Endodermal cell (in vitro differentiated cells): ENCODE results near the gene COX14. TPM values are rescaled to one million over a fixed set of nuclear protein-coding genes. Genes with fewer than 3 reads are reported as not detected.
A peak's percentile ranks its signal among the peaks of the same experiment; 100 is the strongest.

Experiments
- DNase-seq: peaks from one replicate; pipeline ENCODE4 v3.0.0-alpha.2; 2017
- H3K27ac ChIP-seq: 2 replicates; pipeline ENCODE4 v1.5.1; 2013; ENCODE audit warnings: mild to moderate bottlenecking, low read depth, low read length, moderate library complexity
- H3K27me3 ChIP-seq: 2 replicates; pipeline ENCODE4 v1.6.1; 2013; ENCODE audit warnings: mild to moderate bottlenecking, low read length, moderate library complexity; ENCODE audit not compliant: insufficient read depth, control insufficient read depth, poor library complexity, severe bottlenecking
- H3K36me3 ChIP-seq: 2 replicates; pipeline ENCODE4 v1.7.0; 2013; ENCODE audit warnings: mild to moderate bottlenecking, low read length, moderate library complexity; ENCODE audit not compliant: control insufficient read depth, insufficient read depth
- H3K4me1 ChIP-seq: one replicate; pipeline ENCODE4 v1.7.0; 2013; ENCODE audit warnings: low read length; ENCODE audit not compliant: control insufficient read depth, insufficient read depth
- H3K4me3 ChIP-seq: 2 replicates; pipeline ENCODE4 v1.5.1; 2013; ENCODE audit warnings: mild to moderate bottlenecking, low read length, moderate library complexity
- H3K9ac ChIP-seq: 2 replicates; pipeline ENCODE4 v1.6.1; 2013; ENCODE audit warnings: mild to moderate bottlenecking, low read length, moderate library complexity; ENCODE audit not compliant: poor library complexity, severe bottlenecking; ENCODE audit errors: extremely low read depth
- H3K9me3 ChIP-seq: 2 replicates; pipeline ENCODE4 v1.6.1; 2013; ENCODE audit warnings: mild to moderate bottlenecking, low read length, moderate library complexity; ENCODE audit not compliant: control insufficient read depth
- H3K27ac Mint-ChIP-seq: 2 replicates; pipeline ENCODE4 v1.8.0; 2020; ENCODE audit warnings: mixed read lengths
- H3K27me3 Mint-ChIP-seq: 2 replicates; pipeline ENCODE4 v1.8.0; 2021; ENCODE audit warnings: mild to moderate bottlenecking, mixed read lengths; ENCODE audit not compliant: insufficient read depth
- H3K36me3 Mint-ChIP-seq: 2 replicates; pipeline ENCODE4 v1.8.0; 2020; ENCODE audit warnings: low read depth, mixed read lengths
- H3K4me1 Mint-ChIP-seq: 2 replicates; pipeline ENCODE4 v1.8.0; 2020; ENCODE audit warnings: mixed read lengths
- H3K4me3 Mint-ChIP-seq: 2 replicates; pipeline ENCODE4 v1.8.0; 2020; ENCODE audit warnings: mild to moderate bottlenecking, moderate library complexity, mixed read lengths
- H3K9me3 Mint-ChIP-seq: 2 replicates; pipeline ENCODE4 v1.8.0; 2020; ENCODE audit warnings: mild to moderate bottlenecking, mixed read lengths
- WGBS, 2 experiments: methylation state at CpG; one replicate each; pipeline versions ENCODE4 v1.1.5 to v1.1.7; 2013; ENCODE audit warnings: missing lambda C conversion rate in 2 of 2, mixed read lengths in 1 of 2; ENCODE audit not compliant: insufficient coverage in 1 of 2, insufficient read length in 1 of 2; 5-methylcytosine and 5-hydroxymethylcytosine counted together
- total RNA-seq, 2 donors: library from RNA; stranded (reverse); fragmentation: NEBNext Ultra II Directional in 1 of 2; extraction: Animal tissue kit (Norgen Biotek cat#: 25700) in 1 of 2; gene quantifications; 2 replicates in 1 of 2; 3 replicates in 1 of 2; pipeline ENCODE4 v1.2.1, GENCODE V29; 2021
- TF ChIP-seq, protein P1 (sequence below): fragments of 200-600 bp; sonication (generic); conservative IDR thresholded peaks from 2 replicates; pipeline ENCODE4 v1.5.0; 2021; ENCODE audit warnings: antibody characterized with exemption, mild to moderate bottlenecking

The COX14 gene
- total RNA-seq, 2 donors from 2014 or later, result 26.0 to 26.7 TPM

DNA sequence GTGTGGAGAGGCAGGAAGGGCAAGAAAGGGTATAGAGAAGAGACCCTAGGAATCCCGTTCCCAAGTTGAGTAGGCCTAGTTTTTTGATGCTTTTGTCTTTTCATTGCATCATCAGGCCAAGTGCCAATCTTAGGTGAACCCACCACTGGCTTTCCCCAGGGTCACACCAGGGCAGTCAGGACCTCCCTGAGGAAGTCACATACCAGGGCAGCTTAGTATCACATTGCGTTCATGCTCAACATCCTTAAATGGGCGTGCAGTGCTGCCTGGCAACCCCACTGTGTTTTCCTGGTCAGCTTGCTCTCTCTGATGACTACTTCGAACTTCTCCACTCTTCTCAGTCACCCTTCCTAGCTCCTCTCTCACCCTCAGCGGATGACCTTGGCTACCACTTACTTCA, 45.6 kb upstream of the COX14 start:
- no peaks in the 10 kb centered on the region for H3K36me3 Mint-ChIP-seq
- Histone ChIP-seq H3K4me1 (peaks cover 4% of the 10 kb centered on the region), H3K4me3 (no peak overlapping the region), H3K9me3 (no peaks in the 10 kb centered on the region), H3K27me3 (peaks cover 14% of the 10 kb centered on the region), H3K36me3 (no peaks in the 10 kb centered on the region), H3K27ac (no peak overlapping the region), H3K9ac (no peak overlapping the region)
- no peak overlapping the region for H3K27ac Mint-ChIP-seq
- H3K9me3 Mint-ChIP-seq, result no peaks in the 10 kb centered on the region
- peak; percentile 91 for DNase-seq
- H3K27me3 Mint-ChIP-seq, result peaks cover 37% of the 10 kb centered on the region
- WGBS, 2 experiments, result 54 to 67% methylated on average over 5 of the region's 5 CpGs
- H3K4me3 Mint-ChIP-seq, result no peak overlapping the region
- H3K4me1 Mint-ChIP-seq, result peaks cover 2% of the 10 kb centered on the region
- TF ChIP-seq, protein P1, sequence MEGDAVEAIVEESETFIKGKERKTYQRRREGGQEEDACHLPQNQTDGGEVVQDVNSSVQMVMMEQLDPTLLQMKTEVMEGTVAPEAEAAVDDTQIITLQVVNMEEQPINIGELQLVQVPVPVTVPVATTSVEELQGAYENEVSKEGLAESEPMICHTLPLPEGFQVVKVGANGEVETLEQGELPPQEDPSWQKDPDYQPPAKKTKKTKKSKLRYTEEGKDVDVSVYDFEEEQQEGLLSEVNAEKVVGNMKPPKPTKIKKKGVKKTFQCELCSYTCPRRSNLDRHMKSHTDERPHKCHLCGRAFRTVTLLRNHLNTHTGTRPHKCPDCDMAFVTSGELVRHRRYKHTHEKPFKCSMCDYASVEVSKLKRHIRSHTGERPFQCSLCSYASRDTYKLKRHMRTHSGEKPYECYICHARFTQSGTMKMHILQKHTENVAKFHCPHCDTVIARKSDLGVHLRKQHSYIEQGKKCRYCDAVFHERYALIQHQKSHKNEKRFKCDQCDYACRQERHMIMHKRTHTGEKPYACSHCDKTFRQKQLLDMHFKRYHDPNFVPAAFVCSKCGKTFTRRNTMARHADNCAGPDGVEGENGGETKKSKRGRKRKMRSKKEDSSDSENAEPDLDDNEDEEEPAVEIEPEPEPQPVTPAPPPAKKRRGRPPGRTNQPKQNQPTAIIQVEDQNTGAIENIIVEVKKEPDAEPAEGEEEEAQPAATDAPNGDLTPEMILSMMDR, result no peak

DNA sequence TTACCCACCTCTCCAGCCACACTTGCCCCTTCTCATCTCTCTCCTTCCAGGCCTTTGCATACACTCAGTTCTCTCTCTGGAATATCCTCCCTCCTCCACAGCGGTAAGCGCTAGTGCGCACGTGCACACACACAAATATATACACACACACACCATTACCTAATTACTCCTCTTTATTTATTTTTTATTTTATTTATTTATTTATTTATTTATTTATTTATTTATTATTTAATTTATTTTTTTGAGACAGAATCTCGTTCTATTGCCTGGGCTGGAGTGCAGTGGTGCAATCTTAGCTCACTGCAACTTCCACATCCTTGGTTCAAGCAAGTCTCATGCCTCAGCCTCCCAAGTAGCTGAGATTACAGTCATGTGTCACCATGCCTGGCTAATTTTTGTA, 43.0 kb upstream of the COX14 start:
- H3K27ac Mint-ChIP-seq, result no peak overlapping the region
- no peak overlapping the region for H3K4me3 Mint-ChIP-seq
- TF ChIP-seq, protein P1, result no peak
- H3K9me3 Mint-ChIP-seq, result no peaks in the 10 kb centered on the region
- Histone ChIP-seq H3K27ac (no peak overlapping the region), H3K27me3 (no peaks in the 10 kb centered on the region), H3K9ac (no peak overlapping the region), H3K4me3 (no peak overlapping the region), H3K4me1 (peaks cover 4% of the 10 kb centered on the region), H3K9me3 (no peaks in the 10 kb centered on the region), H3K36me3 (no peaks in the 10 kb centered on the region)
- H3K36me3 Mint-ChIP-seq, result no peaks in the 10 kb centered on the region
- H3K27me3 Mint-ChIP-seq, result peaks cover 13% of the 10 kb centered on the region
- 93 to 94% methylated on average over 3 to 5 of the region's 5 CpGs for WGBS, 2 experiments
- peaks cover 6% of the 10 kb centered on the region for H3K4me1 Mint-ChIP-seq
- no peak for DNase-seq

DNA sequence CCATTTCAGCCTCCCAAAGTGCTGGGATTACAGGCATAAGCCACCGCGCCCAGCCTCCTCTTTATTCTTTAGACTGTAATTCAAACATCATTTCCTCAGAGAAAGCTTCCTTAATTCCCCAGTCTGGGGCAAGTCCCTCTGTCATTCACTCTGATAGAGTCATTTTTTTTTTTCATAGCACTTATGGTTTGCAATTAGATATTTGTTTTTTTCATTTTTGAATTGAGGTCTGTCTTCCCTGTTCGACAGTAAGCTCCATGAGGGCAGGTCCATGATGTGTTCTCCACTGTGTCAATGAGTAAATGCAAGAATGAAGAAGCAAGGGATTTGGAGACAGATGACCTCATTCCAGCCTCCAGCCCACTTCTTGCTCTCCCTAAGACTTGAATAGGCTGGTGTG, 42.5 kb upstream of the COX14 start:
- Mint-ChIP-seq H3K9me3 (no peaks in the 10 kb centered on the region), H3K27me3 (peaks cover 8% of the 10 kb centered on the region), H3K27ac (no peak overlapping the region), H3K4me1 (peaks cover 6% of the 10 kb centered on the region), H3K4me3 (no peak overlapping the region), H3K36me3 (no peaks in the 10 kb centered on the region)
- 92 to 100% methylated on average over 3 of the region's 3 CpGs for WGBS, 2 experiments
- Histone ChIP-seq H3K4me3 (no peak overlapping the region), H3K27me3 (no peaks in the 10 kb centered on the region), H3K4me1 (peaks cover 4% of the 10 kb centered on the region), H3K9me3 (no peaks in the 10 kb centered on the region), H3K36me3 (no peaks in the 10 kb centered on the region), H3K9ac (no peak overlapping the region), H3K27ac (no peak overlapping the region)
- TF ChIP-seq, protein P1, result no peak
- DNase-seq, result no peak
